Muscle of arm (tissue), 14 donors: ENCODE data around the gene URI1. TPM values are rescaled to one million over a fixed set of nuclear protein-coding genes. Genes with fewer than 3 reads are reported as not detected.
A peak's percentile ranks its signal among the peaks of the same experiment; 100 is the strongest.
"Not testable (repeated sequence)": the region's sequence is repeated elsewhere in the genome, so short reads cannot be mapped to it uniquely, and the experiment has no call there.

ENCODE experiments used
- DNase-seq: peaks from one replicate; pipeline ENCODE4 v3.0.0-alpha.2; 2013
- long read RNA-seq, 11 donors: transcript quantifications; one replicate each; lab custom pipeline, GENCODE V29; 2026
- polyA plus RNA-seq, 12 donors: library from polyadenylated mRNA; unstranded; fragments of 120-200 nt; gene quantifications; one replicate each; pipeline ENCODE4 v1.2.1, GENCODE V29; 2013; ENCODE audit not compliant: insufficient read length in 12 of 12

URI1 gene
- 100 to 1,000 TPM in 1 of 12 donors, 10 to 100 TPM in 10, not detected in 1; 42.4 to 112 (median 91.6) TPM for polyA plus RNA-seq
- long read RNA-seq, donor 1, partial matches to known transcripts, result 69 of 75 reads
- long read RNA-seq, donor 1, other reads (novel, unspliced or antisense), result 0 of 75 reads
- long read RNA-seq, donor 2, transcript URI1-211 (3 exons, 1,032 nt), result minor isoform, 9 of 84 reads
- long read RNA-seq, donor 2, transcript URI1-202 (11 exons, 3,444 nt), result major isoform, 13 of 84 reads
- long read RNA-seq, donor 2, partial matches to known transcripts, result 61 of 84 reads
- long read RNA-seq, donor 2, other reads (novel, unspliced or antisense), result 0 of 84 reads
- long read RNA-seq, donor 3, transcript URI1-202 (11 exons, 3,444 nt), result major isoform, 6 of 8 reads
- long read RNA-seq, donor 3, partial matches to known transcripts, result 0 of 8 reads
- long read RNA-seq, donor 3, other reads (novel, unspliced or antisense), result 0 of 8 reads
- long read RNA-seq, donor 4, transcript URI1-211 (3 exons, 1,032 nt), result major isoform, 5 of 9 reads
- long read RNA-seq, donor 4, partial matches to known transcripts, result 0 of 9 reads
- long read RNA-seq, donor 4, other reads (novel, unspliced or antisense), result 0 of 9 reads
- long read RNA-seq, donor 5, transcript URI1-202 (11 exons, 3,444 nt), result minor isoform, 12 of 191 reads
- long read RNA-seq, donor 5, transcript URI1-211 (3 exons, 1,032 nt), result major isoform, 18 of 191 reads
- long read RNA-seq, donor 5, transcript URI1-206 (10 exons, 2,495 nt), result minor isoform, 9 of 191 reads
- long read RNA-seq, donor 5, partial matches to known transcripts, result 152 of 191 reads
- long read RNA-seq, donor 5, other reads (novel, unspliced or antisense), result 0 of 191 reads
- long read RNA-seq, donor 6, partial matches to known transcripts, result 0 of 5 reads
- long read RNA-seq, donor 6, other reads (novel, unspliced or antisense), result 0 of 5 reads
- long read RNA-seq, donor 7, transcript URI1-206 (10 exons, 2,495 nt), result major isoform, 5 of 20 reads
- long read RNA-seq, donor 7, transcript URI1-202 (11 exons, 3,444 nt), result major isoform, 5 of 20 reads
- long read RNA-seq, donor 7, partial matches to known transcripts, result 10 of 20 reads
- long read RNA-seq, donor 7, other reads (novel, unspliced or antisense), result 0 of 20 reads
- long read RNA-seq, donor 8, transcript URI1-211 (3 exons, 1,032 nt), result minor isoform, 7 of 104 reads
- long read RNA-seq, donor 8, transcript URI1-202 (11 exons, 3,444 nt), result major isoform, 13 of 104 reads
- long read RNA-seq, donor 8, partial matches to known transcripts, result 80 of 104 reads
- long read RNA-seq, donor 8, other reads (novel, unspliced or antisense), result 0 of 104 reads
- long read RNA-seq, donor 9, transcript URI1-202 (11 exons, 3,444 nt), result major isoform, 5 of 33 reads
- long read RNA-seq, donor 9, partial matches to known transcripts, result 26 of 33 reads
- long read RNA-seq, donor 9, other reads (novel, unspliced or antisense), result 0 of 33 reads
- long read RNA-seq, donor 10, transcript URI1-202 (11 exons, 3,444 nt), result minor isoform, 5 of 59 reads
- long read RNA-seq, donor 10, transcript URI1-206 (10 exons, 2,495 nt), result major isoform, 6 of 59 reads
- long read RNA-seq, donor 10, partial matches to known transcripts, result 44 of 59 reads
- long read RNA-seq, donor 10, other reads (novel, unspliced or antisense), result 0 of 59 reads
- long read RNA-seq, donor 11, transcript URI1-202 (11 exons, 3,444 nt), result major isoform, 7 of 70 reads
- long read RNA-seq, donor 11, partial matches to known transcripts, result 54 of 70 reads
- long read RNA-seq, donor 11, other reads (novel, unspliced or antisense), result 0 of 70 reads

- DNase-seq, result peak; percentile 85
Measured at GRCh38 chr19:29941828-29942403, at the start of gene URI1. TSS of gene URI1 (plus strand) at chr19:29942239. CDS start at chr19:29942548, 309 bp downstream.

GRCh38 chr19:29893606-29894284 lies 48.3 kb upstream of the URI1 start:
- no peak for DNase-seq

- no peak for DNase-seq
Measured at GRCh38 chr19:29896802-29897201, 45.2 kb upstream of the URI1 start.

GRCh38 chr19:29897466-29897865 lies 44.6 kb upstream of the URI1 start:
- no peak for DNase-seq

- no peak for DNase-seq
Measured at GRCh38 chr19:29904017-29904416, 38.0 kb upstream of the URI1 start.

- DNase-seq, result no peak
Measured at GRCh38 chr19:29908963-29909944, 32.8 kb upstream of the URI1 start.

GRCh38 chr19:29914933-29915332 lies 27.1 kb upstream of the URI1 start:
- DNase-seq, result no peak

GRCh38 chr19:29915832-29916231 lies 26.2 kb upstream of the URI1 start:
- DNase-seq, result not testable (repeated sequence)

GRCh38 chr19:29917911-29918310 lies 24.1 kb upstream of the URI1 start:
- DNase-seq, result no peak

GRCh38 chr19:29918891-29919290 lies 23.1 kb upstream of the URI1 start:
- DNase-seq, result no peak

GRCh38 chr19:29922972-29923371 lies 19.1 kb upstream of the URI1 start:
- no peak for DNase-seq

GRCh38 chr19:29923653-29924052 lies 18.4 kb upstream of the URI1 start:
- DNase-seq, result no peak

- DNase-seq, result no peak
Measured at GRCh38 chr19:29926031-29926430, 16.0 kb upstream of the URI1 start.

GRCh38 chr19:29926801-29927200 lies 15.2 kb upstream of the URI1 start:
- no peak for DNase-seq

- DNase-seq, result peak; percentile 14
Measured at GRCh38 chr19:29927944-29928625, 14.0 kb upstream of the URI1 start.

- no peak for DNase-seq
Measured at GRCh38 chr19:29928831-29929230, 13.2 kb upstream of the URI1 start.

GRCh38 chr19:29934257-29934656 lies 7.8 kb upstream of the URI1 start:
- DNase-seq, result no peak

GRCh38 chr19:29934781-29935180 lies 7.3 kb upstream of the URI1 start:
- no peak for DNase-seq
